Transverse colon (tissue), 4 donors: Measurements from ENCODE around the gene PIH1D1. TPM values are rescaled to one million over a fixed set of nuclear protein-coding genes. Genes with fewer than 3 reads are reported as not detected.

Experiments
- DNase-seq: peaks from one replicate; pipeline ENCODE4 v3.0.0-alpha.2; 2019
- H3K27ac ChIP-seq, 4 donors: fragments of 200-600 bp; sonication (generic); 2 replicates each; pipeline ENCODE4 v1.5.1; 2016 to 2018; ENCODE audit warnings: inconsistent platforms in 4 of 4
- H3K27me3 ChIP-seq: fragments of 200-600 bp; sonication (generic); 2 replicates; pipeline ENCODE4 v1.5.1; 2017; ENCODE audit warnings: inconsistent platforms
- H3K36me3 ChIP-seq, 4 donors: fragments of 200-600 bp; sonication (generic); 2 replicates each; pipeline ENCODE4 v1.5.1; 2017 to 2019; ENCODE audit warnings: inconsistent platforms in 4 of 4
- H3K4me1 ChIP-seq, 4 donors: fragments of 200-600 bp; sonication (generic); 2 replicates each; pipeline ENCODE4 v1.5.1; 2017 to 2020; ENCODE audit warnings: inconsistent platforms in 4 of 4
- H3K4me3 ChIP-seq, 4 donors: fragments of 200-600 bp; sonication (generic); 1 replicate in 1 of 4; 2 replicates in 3 of 4; pipeline versions ENCODE4 v1.5.1 to v1.6.1; 2017 to 2019; ENCODE audit warnings: inconsistent platforms in 4 of 4
- H3K9me3 ChIP-seq, 2 donors: fragments of 200-600 bp; sonication (generic); 2 replicates each; pipeline ENCODE4 v1.5.1; 2017 to 2019; ENCODE audit warnings: inconsistent platforms in 2 of 2
- CTCF ChIP-seq, 5 experiments: fragments of 200-600 bp in 3 of 5; fragments of 450-650 bp in 2 of 5; sonication (generic) in 3 of 5; IDR thresholded peaks; 1 replicate in 2 of 5; 2 replicates in 3 of 5; pipeline ENCODE4 v1.5.1; 2016 to 2017; ENCODE audit warnings: antibody characterized with exemption in 5 of 5, inconsistent platforms in 3 of 5, mild to moderate bottlenecking in 2 of 5, moderate library complexity in 1 of 5
- EP300 ChIP-seq: sonication (generic); formaldehyde crosslinking; IDR thresholded peaks from one replicate; pipeline ENCODE4 v1.6.1; 2017; ENCODE audit warnings: antibody characterized with exemption, low read depth
- POLR2A ChIP-seq: fragments of 450-650 bp; IDR thresholded peaks from one replicate; pipeline ENCODE4 v1.6.1; 2016; ENCODE audit warnings: antibody characterized with exemption, mild to moderate bottlenecking, moderate library complexity
- POLR2AphosphoS5 ChIP-seq, 3 donors: sonication (generic); formaldehyde crosslinking; IDR thresholded peaks; one replicate each; pipeline ENCODE4 v1.6.1; 2016; ENCODE audit warnings: antibody characterized with exemption in 3 of 3
- WGBS, 2 donors: methylation state at CpG; one replicate each; pipeline ENCODE4 v1.1.5; 2018; ENCODE audit warnings: low coverage in 1 of 2; 5-methylcytosine and 5-hydroxymethylcytosine counted together
- in situ Hi-C, 4 donors: fragments of 200-750 bp; cut with MboI; loops; one replicate each; pipeline versions ENCODE4 v1.15.0 to v1.15.1; 2017; ENCODE audit warnings: low sequenced_read_pairs in 3 of 4, low pct_ligation_motif_present in 1 of 4, low pct_unique_long_range_greater_than_20kb in 1 of 4
- intact Hi-C: fragments of 100-400 bp; cut with DNase I; formaldehyde crosslinking; loops from one replicate; pipeline ENCODE4 v1.15.1; 2023; ENCODE audit warnings: low total_unique reads
- total RNA-seq, 4 donors: library from RNA; depleted of rRNA; stranded (reverse); fragments of >200 nt; gene quantifications; one replicate each; pipeline ENCODE4 v1.1.0, GENCODE V29; 2016

Gene PIH1D1
- total RNA-seq, 4 donors from 2014 or later: 52.7 to 105 (median 90.4) TPM

DNA sequence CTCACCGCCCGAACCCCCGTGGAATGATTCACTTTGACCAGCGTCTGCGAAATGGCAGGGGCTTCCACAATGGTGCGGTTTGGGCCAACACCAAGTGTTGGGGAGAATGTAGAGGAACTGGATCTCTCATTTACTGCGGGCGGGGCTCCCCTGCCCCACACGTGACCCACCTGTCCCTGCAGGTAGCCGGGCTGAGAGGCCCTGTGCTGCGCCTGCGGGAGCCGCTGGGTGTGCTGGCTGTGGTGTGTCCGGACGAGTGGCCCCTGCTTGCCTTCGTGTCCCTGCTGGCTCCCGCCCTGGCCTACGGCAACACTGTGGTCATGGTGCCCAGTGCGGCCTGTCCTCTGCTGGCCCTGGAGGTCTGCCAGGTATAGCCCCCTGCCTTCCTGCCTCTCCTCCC lies 16.6 kb upstream of the PIH1D1 start:
- no peaks in the 10 kb centered on the region for H3K9me3 ChIP-seq
- peak overlapping the region; percentile 32 to 66 (median 57) for H3K27ac ChIP-seq
- intact Hi-C loops: no loop called here
- TF ChIP-seq EP300: no peak
- in situ Hi-C loops: no loop called here
- H3K4me3 ChIP-seq: no peak overlapping the region
- peaks cover 0 to 14% (median 0%) of the 10 kb centered on the region in 4 donors for H3K36me3 ChIP-seq
- H3K27me3 ChIP-seq: no peaks in the 10 kb centered on the region
- 85% methylated on average over 19 of the region's 19 CpGs; no CpG with 5 or more reads in 1 of the 2 donors for WGBS, 2 donors
- DNase-seq: no peak
- peaks cover 3 to 25% (median 6%) of the 10 kb centered on the region in 4 donors for H3K4me1 ChIP-seq

GRCh38 chr19:49465371-49465770 lies 13.8 kb upstream of the PIH1D1 start:
- H3K4me3 ChIP-seq: no peak overlapping the region
- in situ Hi-C loops (no loop called here), intact Hi-C loops (no loop called here)
- peaks cover 3 to 21% (median 6%) of the 10 kb centered on the region in 4 donors for H3K4me1 ChIP-seq
- H3K27ac ChIP-seq: no peak overlapping the region
- 100% methylated on average over 3 of the region's 3 CpGs; no CpG with 5 or more reads in 1 of the 2 donors for WGBS, 2 donors
- H3K36me3 ChIP-seq: peaks cover 0 to 14% (median under 1%) of the 10 kb centered on the region in 4 donors
- TF ChIP-seq POLR2AphosphoS5 (IDR thresholded peaks at IDR 0.05) (no peak), CTCF (IDR thresholded peaks at IDR 0.05) (no peak), EP300 (no peak), POLR2A (no peak)
- H3K9me3 ChIP-seq: no peaks in the 10 kb centered on the region
- no peak for DNase-seq
- H3K27me3 ChIP-seq: no peaks in the 10 kb centered on the region

DNA sequence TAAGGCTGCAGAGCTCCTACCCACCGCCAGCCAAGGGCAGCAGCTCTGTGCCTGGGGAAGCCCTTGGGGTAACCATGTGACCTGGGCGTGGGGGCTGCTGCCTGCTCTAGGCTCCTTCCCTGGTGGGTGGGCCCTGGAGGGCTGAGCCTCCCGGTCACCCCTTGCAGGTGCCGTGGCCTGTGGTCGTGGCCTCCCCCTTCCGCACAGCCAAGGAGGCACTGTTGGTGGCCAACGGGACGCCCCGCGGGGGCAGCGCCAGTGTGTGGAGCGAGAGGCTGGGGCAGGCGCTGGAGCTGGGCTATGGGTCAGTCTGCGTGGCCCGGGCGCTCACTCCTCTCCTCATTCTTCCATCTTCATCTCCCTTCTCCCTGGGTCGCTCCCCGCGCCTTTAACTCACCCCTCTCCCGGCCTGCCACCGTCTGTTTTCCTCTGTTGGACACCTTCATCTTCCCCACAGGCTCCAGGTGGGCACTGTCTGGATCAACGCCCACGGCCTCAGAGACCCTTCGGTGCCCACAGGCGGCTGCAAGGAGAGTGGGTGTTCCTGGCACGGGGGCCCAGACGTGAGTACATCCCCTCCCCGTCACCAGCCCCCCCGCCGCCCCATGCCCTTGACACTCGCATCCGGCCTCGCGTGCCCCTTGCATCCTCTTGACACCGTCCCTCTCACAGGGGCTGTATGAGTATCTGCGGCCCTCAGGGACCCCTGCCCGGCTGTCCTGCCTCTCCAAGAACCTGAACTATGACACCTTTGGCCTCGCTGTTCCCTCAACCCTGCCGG lies 12.5 kb upstream of the PIH1D1 start:
- H3K4me3 ChIP-seq: no peak overlapping the region
- no peaks in the 10 kb centered on the region for H3K9me3 ChIP-seq
- H3K4me1 ChIP-seq: peaks cover 0 to 10% (median 6%) of the 10 kb centered on the region in 4 donors
- peaks cover 0 to 14% (median 2%) of the 10 kb centered on the region in 4 donors for H3K36me3 ChIP-seq
- intact Hi-C loops: no loop called here
- in situ Hi-C loops: no loop called here
- no peak overlapping the region for H3K27ac ChIP-seq
- TF ChIP-seq POLR2A: no peak
- TF ChIP-seq POLR2AphosphoS5 (IDR thresholded peaks at IDR 0.05): no peak
- no peak for TF ChIP-seq CTCF (IDR thresholded peaks at IDR 0.05)
- no peak for TF ChIP-seq EP300
- no peak for DNase-seq
- H3K27me3 ChIP-seq: no peaks in the 10 kb centered on the region
- 92% methylated on average over 38 of the region's 39 CpGs; no CpG with 5 or more reads in 1 of the 2 donors for WGBS, 2 donors

GRCh38 chr19:49462492-49462891 lies 10.9 kb upstream of the PIH1D1 start:
- intact Hi-C loops: no loop called here
- no peak for DNase-seq
- Histone ChIP-seq H3K36me3 (peaks cover 0 to 14% (median 2%) of the 10 kb centered on the region in 4 donors), H3K9me3 (no peaks in the 10 kb centered on the region), H3K4me1 (peaks cover 0 to 9% (median 2%) of the 10 kb centered on the region in 4 donors), H3K27ac (no peak overlapping the region), H3K27me3 (no peaks in the 10 kb centered on the region), H3K4me3 (no peak overlapping the region)
- in situ Hi-C loops: no loop called here
- WGBS, 2 donors: 89% methylated on average over 12 of the region's 12 CpGs; no CpG with 5 or more reads in 1 of the 2 donors
- TF ChIP-seq EP300 (no peak), POLR2A (no peak), CTCF (IDR thresholded peaks at IDR 0.05) (no peak), POLR2AphosphoS5 (IDR thresholded peaks at IDR 0.05) (no peak)
